HG03103 (cell line): ENCODE measurements around the gene FBXL19.

ENCODE experiments used
- ATAC-seq: cut with Tn5 transposase; IDR thresholded peaks from one replicate; pipeline ENCODE4 v1.9.1; 2021; ENCODE audit warnings: low read depth; ENCODE audit not compliant: unreplicated experiment

The FBXL19 gene

GRCh38 chr16:30961384-30961783, 38.0 kb downstream of the FBXL19 start:
- no peak for ATAC-seq

- ATAC-seq: no peak
Observed at GRCh38 chr16:30963925-30964511, 40.6 kb downstream of the FBXL19 start.

GRCh38 chr16:30964574-30965226, 41.3 kb downstream of the FBXL19 start:
- ATAC-seq: no peak

DNA sequence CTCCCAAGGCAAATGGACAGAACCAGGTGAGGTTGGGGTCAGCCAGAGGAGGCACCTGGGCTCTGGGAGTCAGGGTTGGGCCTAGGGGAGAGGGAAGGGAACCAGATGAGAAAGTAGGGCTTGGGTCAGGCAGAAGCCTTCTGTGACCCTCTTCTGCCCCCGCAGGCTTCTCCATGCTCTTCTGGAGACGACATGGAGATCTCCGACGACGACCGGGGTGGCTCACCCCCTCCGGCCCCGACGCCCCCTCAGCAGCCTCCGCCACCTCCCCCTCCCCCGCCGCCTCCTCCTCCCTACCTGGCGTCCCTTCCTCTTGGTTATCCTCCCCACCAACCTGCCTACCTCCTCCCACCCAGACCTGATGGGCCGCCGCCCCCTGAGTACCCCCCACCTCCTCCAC, 42.1 kb downstream of the FBXL19 start:
- no peak for ATAC-seq

GRCh38 chr16:30966033-30966619, 42.8 kb downstream of the FBXL19 start:
- ATAC-seq: no peak

- no peak for ATAC-seq
Observed at GRCh38 chr16:30967795-30968194, 44.4 kb downstream of the FBXL19 start.

DNA sequence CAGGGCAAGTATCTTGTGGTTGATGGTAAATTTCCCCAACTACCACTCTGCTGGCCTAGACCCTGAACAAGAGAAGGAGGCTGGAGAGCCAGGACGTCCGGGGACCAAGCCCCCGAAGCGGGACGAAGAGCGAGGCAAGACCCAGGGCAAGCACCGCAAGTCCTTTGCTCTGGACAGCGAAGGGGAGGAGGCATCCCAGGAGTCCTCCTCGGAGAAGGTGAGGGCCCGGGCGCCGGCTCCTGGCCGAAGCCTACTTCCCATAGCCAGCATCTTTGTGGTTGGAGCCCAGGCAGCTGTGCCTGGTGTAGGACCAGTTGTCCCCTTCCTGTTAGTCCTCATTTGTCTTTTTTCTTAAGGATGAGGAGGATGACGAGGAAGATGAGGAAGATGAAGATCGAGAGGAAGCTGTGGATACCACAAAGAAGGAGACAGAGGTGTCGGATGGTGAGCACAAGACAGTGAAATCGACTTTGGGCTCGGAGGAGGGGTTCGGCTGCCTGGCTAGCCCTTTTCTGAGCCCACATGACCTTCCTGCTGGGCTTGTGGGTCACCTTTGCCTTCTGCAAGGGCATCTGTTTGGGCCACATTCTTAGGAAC, 46.0 kb downstream of the FBXL19 start:
- no peak for ATAC-seq

GRCh38 chr16:30971298-30971697, 47.9 kb downstream of the FBXL19 start:
- ATAC-seq: no peak

GRCh38 chr16:30972872-30973271, 49.5 kb downstream of the FBXL19 start:
- ATAC-seq: no peak

DNA sequence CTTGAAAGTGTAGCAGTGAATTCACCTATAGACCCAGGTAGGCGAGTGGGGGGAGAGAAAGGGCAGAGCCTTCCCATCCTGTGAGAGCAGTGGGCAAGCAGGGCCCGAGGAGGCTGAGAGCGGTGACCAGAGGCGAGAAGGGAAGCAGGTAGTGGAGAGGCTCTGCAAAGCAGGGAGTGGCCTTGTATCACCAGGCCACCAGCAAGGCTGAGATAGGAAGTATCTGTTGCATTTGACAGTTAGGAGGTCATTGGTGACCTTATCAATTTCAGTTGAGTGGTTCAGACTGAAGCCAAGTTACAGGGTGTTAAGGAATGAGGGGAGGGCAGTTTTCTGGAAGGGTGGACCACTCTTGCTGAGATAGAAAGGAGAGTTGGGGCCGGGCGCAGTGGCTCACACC, 51.0 kb downstream of the FBXL19 start:
- ATAC-seq: no peak

GRCh38 chr16:30976486-30976885, 53.1 kb downstream of the FBXL19 start:
- no peak for ATAC-seq

DNA sequence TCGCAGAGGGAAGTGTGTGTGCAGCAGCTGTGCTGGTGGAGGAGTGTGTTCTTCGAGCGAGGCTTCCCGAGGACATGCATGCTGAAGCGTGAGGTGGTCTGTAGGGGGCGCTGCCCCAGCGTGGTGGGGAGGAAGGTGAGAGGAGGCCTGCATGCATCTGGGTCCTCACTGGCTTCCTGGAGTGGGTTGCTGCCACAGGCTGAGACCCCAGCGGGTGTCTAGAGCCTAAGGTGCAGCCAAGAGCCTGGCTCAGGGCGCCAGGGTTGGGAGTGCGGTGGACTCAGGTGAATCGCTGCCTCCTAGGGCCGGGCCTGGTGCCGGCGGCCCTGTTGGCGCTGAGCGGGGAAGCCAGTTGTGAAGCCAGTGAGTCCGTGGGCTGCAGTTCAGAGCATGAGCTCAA, 54.1 kb downstream of the FBXL19 start:
- ATAC-seq: no peak

DNA sequence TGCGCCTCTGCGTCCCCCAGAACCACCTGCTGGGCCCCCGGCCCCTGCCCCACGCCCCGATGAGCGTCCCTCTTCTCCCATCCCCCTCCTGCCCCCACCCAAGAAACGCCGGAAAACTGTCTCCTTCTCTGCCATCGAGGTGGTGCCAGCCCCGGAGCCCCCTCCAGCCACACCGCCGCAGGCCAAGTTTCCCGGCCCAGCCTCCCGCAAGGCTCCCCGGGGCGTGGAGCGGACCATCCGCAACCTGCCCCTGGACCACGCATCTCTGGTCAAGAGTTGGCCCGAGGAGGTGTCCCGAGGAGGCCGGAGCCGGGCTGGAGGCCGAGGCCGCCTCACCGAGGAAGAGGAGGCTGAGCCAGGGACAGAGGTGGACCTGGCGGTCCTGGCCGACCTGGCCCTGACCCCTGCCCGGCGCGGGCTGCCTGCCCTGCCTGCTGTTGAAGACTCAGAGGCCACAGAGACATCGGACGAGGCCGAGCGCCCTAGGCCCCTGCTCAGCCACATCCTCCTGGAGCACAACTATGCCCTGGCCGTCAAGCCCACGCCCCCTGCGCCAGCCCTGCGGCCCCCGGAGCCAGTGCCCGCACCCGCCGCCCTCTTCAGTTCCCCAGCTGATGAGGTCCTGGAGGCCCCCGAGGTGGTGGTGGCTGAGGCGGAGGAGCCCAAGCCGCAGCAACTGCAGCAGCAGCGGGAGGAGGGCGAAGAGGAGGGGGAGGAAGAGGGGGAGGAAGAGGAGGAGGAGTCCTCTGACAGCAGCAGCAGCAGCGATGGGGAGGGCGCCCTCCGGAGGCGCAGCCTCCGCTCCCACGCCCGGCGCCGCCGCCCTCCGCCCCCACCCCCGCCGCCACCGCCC, 56.0 kb downstream of the FBXL19 start:
- ATAC-seq: no peak

DNA sequence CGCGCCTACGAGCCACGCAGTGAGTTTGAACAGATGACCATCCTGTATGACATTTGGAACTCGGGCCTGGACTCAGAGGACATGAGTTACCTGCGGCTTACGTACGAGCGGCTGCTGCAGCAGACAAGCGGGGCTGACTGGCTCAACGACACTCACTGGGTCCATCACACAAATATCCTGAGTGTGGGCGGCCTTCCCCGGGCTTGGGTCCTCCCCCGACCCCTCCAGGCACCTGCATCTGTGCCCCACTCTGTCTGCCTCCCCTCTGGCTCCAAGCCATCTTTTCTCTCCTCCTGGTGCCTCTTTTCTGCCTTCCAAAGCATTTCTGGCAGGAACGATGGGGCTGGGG, 56.6 kb downstream of the FBXL19 start:
- ATAC-seq: no peak

DNA sequence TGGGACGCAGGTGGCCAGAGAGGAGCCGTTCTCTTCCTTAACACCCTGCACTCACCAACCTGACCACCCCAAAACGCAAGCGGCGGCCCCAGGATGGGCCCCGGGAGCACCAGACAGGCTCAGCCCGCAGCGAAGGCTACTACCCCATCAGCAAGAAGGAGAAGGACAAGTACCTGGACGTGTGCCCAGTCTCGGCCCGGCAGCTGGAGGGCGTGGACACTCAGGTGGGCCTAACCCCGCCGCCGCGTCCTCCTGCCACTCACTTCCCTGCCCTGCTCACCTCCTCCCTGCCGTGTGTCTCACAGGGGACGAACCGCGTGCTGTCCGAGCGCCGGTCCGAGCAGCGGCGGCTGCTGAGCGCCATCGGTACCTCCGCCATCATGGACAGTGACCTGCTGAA, 57.1 kb downstream of the FBXL19 start:
- ATAC-seq: no peak

DNA sequence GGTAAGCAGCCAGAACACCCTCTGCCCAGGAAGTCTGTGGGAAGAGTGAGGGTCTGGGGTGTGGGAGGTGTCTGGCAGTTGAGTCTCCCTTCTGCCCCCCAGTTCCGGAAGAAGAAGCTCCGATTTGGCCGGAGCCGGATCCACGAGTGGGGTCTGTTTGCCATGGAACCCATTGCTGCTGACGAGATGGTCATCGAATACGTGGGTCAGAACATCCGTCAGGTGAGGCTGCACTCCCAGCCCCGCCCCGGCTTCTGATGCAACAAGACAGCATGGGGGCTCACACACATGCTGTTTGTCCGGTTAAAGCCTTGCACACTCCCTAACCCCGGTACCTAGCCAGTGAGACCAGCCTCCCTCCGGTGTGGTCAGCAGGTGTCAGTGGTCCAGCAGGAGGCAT, 57.6 kb downstream of the FBXL19 start:
- no peak for ATAC-seq

GRCh38 chr16:30982548-30983288, 59.3 kb downstream of the FBXL19 start:
- ATAC-seq: no peak

DNA sequence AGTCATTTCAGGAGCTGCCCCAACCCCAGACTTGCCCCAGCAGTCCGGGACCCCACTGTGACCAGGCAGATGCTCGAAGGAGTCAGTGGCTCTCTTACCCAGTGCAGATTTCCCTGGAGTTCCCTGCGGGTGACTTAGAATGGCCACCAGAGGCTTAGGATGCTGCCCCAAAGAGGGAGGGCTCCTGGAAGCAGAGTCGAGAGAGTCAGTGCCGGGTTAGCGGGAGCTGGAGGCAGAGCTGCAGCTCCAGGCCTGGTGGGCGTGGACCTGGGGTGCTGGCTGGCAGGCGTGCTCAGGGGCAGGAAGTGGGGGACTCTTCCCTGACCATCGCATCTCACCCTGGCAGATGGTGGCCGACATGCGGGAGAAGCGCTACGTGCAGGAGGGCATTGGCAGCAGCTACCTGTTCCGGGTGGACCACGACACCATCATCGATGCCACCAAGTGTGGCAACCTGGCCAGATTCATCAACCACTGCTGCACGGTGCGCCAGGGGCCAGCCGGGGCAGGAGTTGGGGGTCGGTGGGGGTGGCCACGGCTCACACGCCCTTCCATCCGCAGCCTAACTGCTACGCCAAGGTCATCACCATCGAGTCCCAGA, 60.0 kb downstream of the FBXL19 start:
- no peak for ATAC-seq

- ATAC-seq: no peak
Observed at GRCh38 chr16:30983898-30984610, 60.7 kb downstream of the FBXL19 start.
